GM21515 (cell line): Measurements from ENCODE around the gene ZSWIM1.
"Not testable (repeated sequence)": the region's sequence is repeated elsewhere in the genome, so short reads cannot be mapped to it uniquely, and the experiment has no call there.

Experiments
- ATAC-seq: cut with Tn5 transposase; IDR thresholded peaks from one replicate; pipeline ENCODE4 v1.9.1; 2021; ENCODE audit not compliant: unreplicated experiment

The ZSWIM1 gene

DNA sequence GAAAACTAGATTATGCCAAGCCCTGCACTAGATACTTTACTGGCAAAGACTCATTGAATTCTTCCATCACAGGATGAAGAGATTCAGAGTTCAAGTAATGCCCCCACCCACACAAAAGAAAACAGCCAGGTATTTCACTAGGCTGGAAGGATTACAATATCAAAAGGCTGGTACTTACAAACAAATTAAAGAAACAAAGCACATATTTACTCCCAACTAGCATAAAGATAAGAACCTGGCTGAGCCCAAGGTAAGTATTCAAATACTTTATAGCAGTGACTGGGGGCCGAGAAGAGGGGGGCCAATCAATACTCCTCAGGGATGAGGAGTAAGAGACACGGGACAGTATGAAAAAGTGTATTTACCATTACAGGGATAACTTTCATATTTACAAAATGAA is 27.5 kb upstream of the ZSWIM1 start:
- no peak for ATAC-seq

DNA sequence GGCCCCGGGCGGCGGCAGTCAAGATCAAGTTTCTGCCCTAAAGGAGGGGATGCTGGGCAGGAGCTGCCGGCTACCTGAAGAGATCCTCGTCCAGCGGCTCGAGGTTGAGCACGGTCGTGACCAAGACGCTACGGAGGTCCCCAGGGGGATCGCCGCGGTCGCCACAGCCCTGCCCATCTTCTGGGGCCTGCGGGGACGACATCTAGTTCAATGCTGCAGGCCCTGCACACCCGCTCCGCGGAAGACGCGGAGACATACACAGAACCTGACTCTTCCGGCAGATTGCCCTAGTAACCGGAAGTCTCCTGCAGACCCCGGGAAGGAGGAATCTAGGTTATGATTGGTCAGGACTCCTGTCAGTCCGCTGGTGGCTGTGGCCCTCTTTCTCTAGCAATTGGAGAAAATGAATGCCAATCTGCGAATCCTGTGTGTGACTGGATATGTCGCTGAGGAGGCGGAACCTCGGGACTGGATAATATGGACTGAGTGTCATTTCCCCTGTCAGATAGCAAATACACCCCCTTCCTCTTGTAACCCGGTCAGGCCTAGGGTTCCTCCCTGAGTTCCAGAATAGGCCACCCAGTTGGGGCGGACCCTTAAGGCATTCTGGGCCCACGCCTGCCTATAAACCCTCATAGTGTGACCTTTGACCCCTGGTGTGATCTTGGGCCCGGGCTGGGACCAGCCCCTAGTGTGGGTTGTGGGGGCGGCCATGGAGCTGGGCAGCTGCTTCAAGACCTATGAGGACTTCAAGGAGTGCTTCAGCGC is 23.7 kb upstream of the ZSWIM1 start, which contains the start of the genes ACOT8 and ZSWIM3:
ACOT8 (minus strand) TSS at position 279 of the 768 bp plus-strand sequence; CDS start at position 202, 77 bp downstream.
ZSWIM3 (plus strand) TSS at position 501 of the 768 bp plus-strand sequence; CDS start at position 713, 212 bp downstream.
- peak; percentile 93 for ATAC-seq

DNA sequence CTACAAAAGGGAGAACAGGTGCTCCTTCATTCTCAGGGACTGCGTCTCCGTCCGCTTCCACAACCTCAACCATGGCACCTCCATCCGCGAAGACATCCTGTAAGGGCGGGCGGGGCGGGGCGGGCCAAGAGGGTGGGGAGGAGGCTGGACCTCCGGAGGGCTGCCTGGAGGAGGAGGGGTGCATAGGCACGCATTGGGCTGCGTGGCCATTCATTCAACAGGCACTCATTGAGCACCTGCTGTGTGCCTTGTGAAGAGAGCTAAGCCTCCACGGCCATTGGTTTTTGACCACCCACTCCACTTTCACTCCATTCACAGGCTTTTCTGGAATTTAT is 23.2 kb upstream of the ZSWIM1 start:
- ATAC-seq, result peak; percentile 30

DNA sequence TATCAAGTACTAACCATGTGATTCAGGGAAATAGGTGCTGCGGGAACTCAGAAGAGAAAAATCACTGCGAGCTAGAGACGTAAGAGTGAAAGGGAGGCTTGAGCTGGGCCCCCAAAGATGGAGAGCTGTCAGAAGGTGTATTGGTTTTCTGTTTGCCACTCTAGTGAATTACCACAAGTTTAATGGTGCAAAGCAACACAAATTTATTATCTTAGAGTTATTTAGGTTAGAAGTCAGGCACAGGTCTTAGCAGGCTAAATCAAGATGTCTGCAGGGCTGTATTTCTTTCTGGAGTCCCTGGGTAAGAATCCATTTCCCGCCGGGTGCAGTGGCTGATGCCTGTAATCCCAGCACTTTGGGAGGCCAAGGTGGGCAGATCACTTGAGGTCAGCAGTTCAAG is 21.1 kb upstream of the ZSWIM1 start:
- no peak for ATAC-seq

DNA sequence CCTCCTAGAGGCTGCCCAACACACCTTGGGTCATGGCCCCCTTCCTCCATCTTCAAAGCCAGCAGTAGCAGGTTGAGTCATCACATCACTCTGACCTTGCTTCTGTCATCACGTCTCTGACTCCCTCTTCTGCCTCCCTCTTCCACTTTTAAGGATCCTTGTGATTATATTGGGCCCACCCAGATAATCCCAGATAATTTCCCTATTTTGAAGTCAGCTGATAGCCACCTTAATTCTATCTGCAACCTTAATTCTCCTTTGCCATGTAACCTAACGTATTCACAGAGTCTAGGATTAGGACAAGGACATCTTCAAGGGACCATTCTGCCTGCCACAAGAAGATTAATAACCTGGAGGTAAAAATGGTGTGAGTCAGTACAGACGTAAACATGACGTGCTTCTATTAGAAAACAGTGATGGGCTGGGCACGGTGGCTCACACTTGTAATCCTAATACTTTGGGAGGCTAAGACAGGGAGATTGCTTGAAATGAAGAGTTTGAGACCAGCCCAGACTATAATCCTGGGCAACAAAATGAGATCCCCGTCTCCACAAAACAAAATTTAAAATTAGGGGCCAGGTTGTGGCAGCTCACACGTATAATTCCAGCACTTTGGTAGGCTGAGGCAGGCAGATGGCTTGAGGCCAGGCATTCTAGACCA is 20.3 kb upstream of the ZSWIM1 start:
- no peak for ATAC-seq

DNA sequence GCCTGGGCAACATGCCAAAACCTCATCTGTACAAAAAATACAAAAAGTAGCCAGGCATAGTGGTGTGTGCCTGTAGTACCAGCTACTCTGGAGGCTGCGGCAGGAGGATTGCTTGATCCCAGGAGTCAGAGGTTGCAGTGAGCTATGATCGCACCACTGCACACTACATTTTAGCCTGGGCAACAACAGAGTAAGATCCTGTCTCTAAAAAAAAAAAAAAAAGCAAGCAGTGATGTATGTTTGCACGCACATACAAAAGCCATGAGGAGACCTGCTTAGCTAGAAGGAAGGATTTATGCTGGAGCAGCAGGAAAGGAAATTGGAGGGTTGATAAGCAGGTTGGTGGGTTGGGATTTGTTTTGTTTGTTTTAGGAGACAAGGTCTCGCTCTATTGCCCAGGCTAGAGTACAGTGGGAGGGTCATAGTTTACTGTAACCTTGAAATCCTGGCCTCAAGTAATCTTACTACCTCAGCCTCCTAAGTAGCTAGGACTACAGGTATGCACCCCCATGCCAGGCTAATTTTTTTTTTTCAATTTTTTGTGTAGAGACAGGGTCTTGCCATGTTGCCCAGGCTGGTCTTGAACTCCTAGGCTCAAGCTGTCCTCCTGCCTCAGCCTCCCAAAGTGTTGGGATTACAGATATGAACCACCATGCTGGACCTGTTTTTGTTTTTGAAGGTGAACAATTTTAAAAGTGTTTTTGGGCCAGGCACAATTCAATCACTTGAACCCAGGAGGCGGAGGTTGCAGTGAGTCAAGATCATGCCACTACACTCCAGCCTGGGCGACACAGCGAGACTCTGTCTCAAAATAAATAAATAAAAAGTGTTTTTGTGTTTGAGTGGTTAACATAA is 19.6 kb upstream of the ZSWIM1 start:
- ATAC-seq, result no peak

DNA sequence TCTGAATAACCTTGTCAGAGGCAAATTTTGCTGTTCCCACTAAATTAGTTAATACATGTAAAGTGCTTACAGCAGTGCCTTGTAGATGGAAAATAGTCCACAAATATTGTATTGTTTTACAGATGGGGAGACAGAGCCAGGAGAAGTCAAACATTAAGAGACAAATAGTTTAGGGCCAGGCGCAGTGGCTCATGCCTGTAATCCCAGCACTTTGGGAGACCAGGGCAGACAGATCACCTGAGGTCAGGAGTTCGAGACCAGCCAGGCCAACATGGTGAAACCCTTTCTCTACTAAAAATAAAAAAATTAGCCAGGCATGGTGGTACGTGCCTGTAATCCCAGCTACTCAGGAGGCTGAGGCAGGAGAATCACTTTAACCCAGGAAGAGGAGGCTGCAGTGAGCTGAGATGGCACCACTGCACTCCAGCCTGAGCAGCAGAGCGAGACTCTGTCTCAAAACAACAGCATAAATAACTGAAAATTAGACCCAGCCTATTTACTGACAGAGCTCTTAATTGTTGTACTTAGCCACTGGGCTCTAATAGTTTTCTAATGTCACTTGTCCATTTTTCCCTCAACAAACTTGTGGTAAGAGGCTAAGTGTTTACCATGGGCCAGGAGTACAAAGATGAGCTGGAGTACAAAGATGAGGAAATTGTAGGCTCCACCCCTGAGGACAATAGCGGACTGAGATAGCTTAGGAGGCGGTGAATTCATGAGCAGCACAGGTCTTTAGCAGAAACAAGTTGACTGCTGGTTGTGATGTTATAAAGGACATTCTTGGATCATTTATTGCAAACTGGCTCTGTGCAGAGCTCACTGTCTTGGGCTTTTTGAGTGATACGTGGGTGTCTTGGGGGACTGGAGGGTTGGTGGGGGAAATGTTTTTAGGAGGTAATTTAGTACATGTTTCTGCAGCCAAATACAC is 17.2 kb upstream of the ZSWIM1 start:
- ATAC-seq, result no peak

DNA sequence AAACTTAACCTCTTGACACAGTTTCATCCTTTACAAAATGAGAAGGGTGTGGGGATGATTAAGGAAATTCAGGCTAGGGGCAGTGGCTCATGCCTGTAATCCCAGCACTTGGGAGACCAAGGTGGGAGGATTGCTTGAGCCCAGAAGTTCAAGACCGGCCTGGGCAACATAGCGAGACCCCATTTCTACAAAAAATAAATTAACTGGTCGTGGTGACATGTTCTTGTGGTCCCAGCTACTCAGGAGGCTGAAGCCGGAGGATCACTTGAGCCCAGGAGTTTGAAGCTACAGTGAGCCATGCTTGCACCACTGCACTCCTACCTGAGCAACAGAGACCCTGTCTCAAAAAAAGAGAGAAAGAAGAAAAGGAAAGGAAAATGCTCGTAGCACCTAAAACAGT is 14.6 kb upstream of the ZSWIM1 start:
- ATAC-seq, result no peak

DNA sequence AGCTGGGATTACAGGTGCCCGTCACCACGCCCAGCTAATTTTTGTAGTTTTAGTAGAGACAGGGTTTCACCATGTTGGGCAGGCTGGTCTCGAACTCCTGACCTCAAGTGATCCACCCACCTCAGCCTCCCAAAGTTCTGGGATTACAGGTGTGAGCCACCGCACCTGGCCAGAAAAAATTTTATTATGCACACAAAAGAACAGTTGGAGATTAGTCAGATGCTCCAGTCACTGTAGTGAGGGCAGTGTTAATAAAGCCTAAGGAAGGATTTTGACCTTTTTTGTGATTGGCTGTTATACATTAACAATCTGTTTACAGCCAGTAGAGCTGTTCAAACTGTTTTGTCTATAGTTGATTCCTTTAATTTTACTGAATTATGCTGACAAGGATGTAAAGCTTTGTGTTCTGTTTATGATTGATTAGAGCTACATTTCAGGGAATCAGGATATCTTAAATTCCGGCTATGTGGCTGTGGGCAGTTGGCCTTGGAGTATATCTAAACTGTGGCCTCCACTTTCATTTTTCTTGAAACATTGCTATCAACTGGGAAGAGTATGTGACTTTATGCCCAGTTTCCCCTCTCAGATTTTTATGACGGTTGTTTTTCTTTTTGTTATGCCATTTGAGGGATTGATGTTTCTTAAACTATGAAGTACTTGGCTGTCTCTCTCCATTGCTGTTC is 13.8 kb upstream of the ZSWIM1 start:
- no peak for ATAC-seq

DNA sequence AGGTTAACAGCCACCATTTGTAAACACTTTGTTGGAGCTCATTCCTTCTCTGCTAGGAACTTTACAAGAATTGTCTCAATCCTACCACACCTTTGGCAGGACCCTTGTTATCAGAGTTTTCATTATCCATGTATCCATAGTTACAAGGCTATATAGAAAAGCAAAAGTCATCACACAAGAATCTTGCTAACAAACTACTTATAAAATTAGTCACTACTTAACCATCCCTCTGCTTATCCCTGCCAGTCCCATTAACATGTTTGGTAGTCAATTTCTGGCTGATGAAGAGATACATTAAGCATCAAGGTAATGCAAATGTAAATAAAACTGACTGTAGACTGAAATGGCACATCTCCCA is 13.2 kb upstream of the ZSWIM1 start:
- ATAC-seq, result no peak

DNA sequence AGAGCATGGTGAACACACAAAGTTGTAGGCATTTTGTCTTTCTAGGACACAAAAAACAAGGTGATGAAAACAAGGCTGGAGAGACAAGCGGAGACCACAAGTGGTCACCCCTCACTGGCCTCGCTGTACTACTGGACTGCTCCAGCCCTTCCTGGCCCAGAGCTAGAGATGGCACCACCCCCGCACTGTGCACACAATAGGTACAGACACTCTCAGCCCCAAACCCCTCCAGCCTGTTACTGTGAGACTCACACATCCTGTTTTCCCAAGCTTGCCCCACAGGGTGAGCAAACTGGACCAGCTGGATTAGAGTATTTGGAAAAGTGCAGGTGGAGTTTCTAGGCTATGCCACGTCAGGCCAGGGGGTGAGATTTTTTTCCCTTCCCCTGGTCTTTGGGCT is 8.4 kb upstream of the ZSWIM1 start:
- ATAC-seq, result no peak

DNA sequence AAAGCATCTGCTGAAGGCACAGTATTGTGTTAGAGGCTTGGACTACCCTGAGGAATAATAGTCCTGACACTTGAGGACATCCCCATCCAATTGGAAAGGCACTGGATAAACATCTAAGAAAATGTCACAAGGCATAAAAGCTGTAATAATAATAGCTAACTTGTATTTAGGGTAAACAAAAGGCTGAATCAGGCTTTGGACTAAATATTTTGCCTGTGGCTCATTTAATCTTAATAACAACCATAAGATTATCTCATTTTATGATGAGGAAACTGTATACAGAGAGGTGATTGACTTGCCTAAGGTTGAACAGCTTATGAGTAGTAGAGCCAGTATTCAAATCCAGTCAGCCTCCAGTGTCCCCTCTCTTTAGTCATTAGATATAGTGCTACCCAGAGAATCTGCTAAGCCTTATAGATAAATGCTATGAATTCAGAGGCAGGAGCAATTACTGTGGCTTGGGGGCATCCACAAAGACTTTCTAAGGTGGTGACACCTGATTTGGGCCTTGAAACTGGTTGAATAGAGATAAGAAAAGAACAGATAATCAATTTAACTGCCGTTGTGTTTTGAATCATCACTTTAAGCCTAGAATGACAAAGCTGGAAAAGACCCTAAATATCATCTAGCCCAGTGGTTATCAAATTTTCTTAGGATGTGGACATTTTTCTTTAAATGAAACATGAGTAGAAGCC is 7.5 kb upstream of the ZSWIM1 start:
- ATAC-seq, result no peak

DNA sequence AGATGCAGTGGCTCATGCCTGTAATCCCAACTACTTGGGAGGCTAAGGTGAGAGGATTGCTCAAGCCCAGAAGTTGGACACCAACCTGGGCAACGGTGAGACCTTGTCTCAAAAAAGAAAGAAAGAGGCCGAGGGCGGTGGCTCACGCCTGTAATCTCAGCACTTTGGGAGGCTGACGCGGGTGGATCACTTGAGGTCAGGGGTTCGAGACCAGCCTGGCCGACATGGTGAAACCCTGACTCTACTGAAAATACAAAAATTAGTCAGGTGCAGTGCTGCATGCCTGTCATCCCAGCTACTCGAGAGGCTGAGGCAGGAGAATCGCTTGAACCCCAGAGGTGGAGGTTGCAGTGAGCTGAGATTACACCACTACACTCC is 6.9 kb upstream of the ZSWIM1 start:
- not testable (repeated sequence) for ATAC-seq

DNA sequence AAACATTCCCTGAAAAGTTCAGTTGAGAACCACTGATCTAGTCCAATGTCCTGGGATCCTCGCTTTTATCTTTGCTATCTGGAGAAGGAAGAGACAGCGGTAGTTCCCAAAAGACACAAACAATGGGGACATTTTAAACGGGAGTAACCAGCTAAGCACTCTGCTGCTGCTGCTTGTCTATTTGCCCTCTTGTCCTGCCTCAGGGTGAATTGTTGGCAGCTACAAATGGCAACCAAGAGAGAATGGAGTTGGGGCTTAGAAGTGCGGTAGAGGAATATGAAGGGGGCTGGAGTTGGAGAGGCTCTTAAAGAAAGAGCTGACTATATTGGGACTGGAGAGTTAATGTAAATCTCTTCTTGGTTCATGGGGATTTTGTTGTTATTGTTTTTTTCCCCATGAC is 6.5 kb upstream of the ZSWIM1 start:
- ATAC-seq, result no peak

DNA sequence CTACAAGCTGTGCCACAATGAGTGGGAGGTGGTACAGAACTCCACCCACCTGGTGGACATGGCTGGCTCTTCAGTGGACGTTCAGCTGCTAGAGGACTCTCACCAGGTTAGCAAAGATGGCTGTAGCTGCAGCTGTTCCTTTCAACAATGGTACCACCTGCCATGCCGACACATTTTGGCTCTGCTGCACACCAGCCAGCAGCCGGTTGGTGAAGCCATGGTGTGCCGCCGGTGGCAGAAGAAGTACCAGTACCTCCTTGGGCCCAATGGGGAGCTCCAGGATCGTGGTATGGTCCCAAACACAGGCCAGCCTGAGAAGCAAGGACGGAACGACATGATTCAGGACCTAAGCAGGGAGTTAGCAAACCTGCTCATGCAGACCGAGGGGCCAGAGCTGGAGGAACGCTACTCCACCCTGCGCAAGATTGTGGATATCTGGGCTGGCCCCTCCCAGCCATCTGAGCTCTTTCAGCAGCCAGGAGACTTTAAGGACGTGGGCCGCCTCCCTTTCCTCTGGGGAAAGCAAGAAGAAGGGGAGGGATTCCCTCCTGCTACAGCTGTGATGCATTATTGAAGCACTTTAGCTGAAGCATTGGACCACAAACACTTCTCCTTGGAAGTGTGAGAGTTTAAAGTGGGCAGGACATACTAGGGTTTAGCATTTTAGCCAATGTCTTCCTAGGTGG is 2.8 kb upstream of the ZSWIM1 start:
- ATAC-seq, result no peak

DNA sequence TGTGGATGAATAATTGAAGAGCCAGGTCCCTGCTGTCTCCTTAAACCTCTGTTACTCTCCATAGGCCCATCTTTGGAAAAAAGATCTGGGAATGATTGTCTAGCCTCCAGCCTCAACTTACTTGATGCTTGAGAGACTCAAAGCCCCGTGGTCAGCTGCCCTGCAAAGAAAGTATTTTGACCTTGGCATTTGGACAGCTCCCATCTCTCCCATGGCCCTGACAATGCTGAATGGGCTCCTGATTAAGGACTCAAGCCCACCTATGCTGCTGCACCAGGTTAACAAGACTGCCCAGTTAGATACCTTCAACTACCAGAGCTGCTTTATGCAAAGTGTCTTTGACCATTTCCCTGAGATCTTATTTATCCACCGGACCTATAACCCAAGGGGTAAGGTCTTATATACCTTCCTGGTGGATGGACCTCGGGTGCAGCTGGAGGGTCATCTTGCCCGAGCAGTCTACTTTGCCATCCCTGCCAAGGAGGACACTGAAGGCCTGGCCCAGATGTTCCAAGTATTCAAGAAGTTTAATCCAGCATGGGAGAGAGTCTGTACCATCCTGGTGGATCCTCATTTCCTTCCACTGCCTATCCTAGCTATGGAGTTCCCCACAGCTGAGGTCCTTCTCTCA is 1.6 kb downstream of the ZSWIM1 start:
- no peak for ATAC-seq

DNA sequence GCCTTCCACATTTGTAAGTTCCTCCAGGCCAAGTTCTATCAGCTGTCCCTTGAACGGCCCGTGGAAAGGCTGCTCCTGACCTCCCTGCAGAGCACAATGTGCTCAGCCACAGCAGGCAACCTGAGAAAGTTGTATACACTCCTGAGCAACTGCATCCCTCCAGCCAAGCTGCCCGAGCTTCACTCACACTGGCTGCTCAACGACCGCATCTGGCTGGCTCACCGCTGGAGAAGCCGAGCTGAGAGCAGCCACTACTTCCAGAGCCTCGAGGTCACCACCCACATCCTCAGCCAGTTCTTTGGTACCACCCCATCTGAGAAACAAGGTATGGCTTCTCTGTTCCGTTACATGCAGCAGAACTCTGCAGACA is 2.1 kb downstream of the ZSWIM1 start:
- no peak for ATAC-seq

DNA sequence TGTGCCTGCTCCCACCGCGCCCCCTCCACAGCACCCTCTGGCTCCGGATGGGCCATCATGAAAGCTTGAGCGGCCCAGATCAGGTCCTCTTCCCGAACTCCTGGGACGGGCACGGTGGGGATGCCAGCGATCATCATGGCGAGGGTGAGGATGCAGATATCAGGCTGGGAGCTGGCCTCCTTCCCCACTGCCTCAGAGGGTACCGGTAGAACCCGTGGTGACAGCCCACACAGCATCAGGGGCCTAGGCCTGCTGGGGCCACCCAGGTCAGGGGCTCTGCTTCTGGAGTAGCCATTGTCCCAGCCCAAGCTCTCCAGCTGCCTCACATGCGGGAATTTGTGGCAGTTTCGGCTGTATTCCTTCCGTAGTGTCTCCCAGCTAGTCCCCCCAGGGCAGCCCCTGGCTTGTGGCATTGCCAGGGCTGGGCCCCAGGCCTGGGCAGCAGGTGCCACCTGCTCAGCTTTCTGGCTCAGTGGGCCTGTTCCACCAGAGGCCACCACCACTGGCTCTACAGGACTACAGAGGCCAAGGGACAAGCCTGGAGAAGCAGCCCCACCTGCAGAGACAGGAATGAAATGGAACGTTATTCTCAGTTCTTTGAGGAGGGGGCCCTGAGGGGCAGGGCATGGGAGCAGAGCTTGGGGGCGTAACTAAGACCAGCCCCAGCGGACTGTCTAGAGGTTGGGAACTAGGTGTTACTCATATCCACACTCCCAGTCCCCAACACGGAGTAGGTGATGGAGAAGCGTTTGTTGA is 5.7 kb downstream of the ZSWIM1 start:
- ATAC-seq, result no peak
